Breast epithelium (tissue), 3 donors: ENCODE measurements around the gene PDE6C.

ENCODE experiments used
- POLR2A ChIP-seq: fragments of 450-650 bp; IDR thresholded peaks from one replicate; pipeline ENCODE4 v1.6.1; 2016; ENCODE audit warnings: antibody characterized with exemption, mild to moderate bottlenecking, moderate library complexity
- POLR2AphosphoS5 ChIP-seq, 3 donors: sonication (generic); formaldehyde crosslinking; IDR thresholded peaks; one replicate each; pipeline ENCODE4 v1.6.1; 2017; ENCODE audit warnings: antibody characterized with exemption in 3 of 3
- TF ChIP-seq, protein P1 (sequence below), 3 donors: fragments of 450-650 bp; IDR thresholded peaks; one replicate each; pipeline ENCODE4 v1.5.1; 2016 to 2017; ENCODE audit warnings: antibody characterized with exemption in 3 of 3, mild to moderate bottlenecking in 3 of 3, moderate library complexity in 3 of 3

DNA sequence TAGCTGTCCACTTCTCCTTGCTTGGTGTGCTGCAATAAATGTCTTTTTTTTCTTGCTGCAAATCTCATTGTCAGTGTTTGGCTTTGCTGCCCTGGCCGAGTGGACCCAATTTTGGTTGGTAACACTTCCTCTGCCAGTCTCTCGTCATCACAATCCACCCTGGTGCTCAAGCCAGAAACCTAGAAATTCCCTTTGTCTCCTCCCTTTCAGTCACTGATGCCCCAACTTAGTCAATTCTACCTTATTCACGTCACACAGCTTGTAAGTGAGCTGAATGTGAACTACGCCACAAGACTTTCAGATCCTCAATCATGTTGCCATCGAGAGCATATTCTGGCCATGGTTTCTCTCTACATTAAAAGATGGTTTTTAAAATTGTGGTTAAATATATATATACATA lies 103.0 kb downstream of the PDE6C start:
- no peak for TF ChIP-seq POLR2A
- TF ChIP-seq, protein P1, sequence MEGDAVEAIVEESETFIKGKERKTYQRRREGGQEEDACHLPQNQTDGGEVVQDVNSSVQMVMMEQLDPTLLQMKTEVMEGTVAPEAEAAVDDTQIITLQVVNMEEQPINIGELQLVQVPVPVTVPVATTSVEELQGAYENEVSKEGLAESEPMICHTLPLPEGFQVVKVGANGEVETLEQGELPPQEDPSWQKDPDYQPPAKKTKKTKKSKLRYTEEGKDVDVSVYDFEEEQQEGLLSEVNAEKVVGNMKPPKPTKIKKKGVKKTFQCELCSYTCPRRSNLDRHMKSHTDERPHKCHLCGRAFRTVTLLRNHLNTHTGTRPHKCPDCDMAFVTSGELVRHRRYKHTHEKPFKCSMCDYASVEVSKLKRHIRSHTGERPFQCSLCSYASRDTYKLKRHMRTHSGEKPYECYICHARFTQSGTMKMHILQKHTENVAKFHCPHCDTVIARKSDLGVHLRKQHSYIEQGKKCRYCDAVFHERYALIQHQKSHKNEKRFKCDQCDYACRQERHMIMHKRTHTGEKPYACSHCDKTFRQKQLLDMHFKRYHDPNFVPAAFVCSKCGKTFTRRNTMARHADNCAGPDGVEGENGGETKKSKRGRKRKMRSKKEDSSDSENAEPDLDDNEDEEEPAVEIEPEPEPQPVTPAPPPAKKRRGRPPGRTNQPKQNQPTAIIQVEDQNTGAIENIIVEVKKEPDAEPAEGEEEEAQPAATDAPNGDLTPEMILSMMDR (IDR thresholded peaks at IDR 0.05) = no peak
- TF ChIP-seq POLR2AphosphoS5 (IDR thresholded peaks at IDR 0.05) = no peak
